Left lobe of liver (tissue), 1 donor: ENCODE data around the gene CER1. TPM values are rescaled to one million over a fixed set of nuclear protein-coding genes. Genes with fewer than 3 reads are reported as not detected.

Experiments
- total RNA-seq: library from RNA; stranded (reverse); gene quantifications from one replicate; pipeline ENCODE4 v1.2.1, GENCODE V29; 2021
- donor health status: DM: no; HTN: yes; CAD: no.

CER1 gene
- total RNA-seq, 1 donor from 2014 or later: not detected

Other genes with a start within 250 kb of the CER1 start
- 3.0 TPM for gene ZDHHC21, start 29.3 kb downstream of the CER1 start, total RNA-seq
- 0.86 TPM for gene FREM1, start 187.7 kb upstream of the CER1 start, total RNA-seq